HG02840 (cell line): ENCODE results near the gene WWOX.

Experiments used
- ATAC-seq: cut with Tn5 transposase; IDR thresholded peaks from one replicate; pipeline ENCODE4 v1.9.1; 2021; ENCODE audit warnings: mild to moderate bottlenecking, moderate library complexity, moderate number of reproducible peaks; ENCODE audit not compliant: unreplicated experiment, low FRiP score

Gene WWOX

DNA sequence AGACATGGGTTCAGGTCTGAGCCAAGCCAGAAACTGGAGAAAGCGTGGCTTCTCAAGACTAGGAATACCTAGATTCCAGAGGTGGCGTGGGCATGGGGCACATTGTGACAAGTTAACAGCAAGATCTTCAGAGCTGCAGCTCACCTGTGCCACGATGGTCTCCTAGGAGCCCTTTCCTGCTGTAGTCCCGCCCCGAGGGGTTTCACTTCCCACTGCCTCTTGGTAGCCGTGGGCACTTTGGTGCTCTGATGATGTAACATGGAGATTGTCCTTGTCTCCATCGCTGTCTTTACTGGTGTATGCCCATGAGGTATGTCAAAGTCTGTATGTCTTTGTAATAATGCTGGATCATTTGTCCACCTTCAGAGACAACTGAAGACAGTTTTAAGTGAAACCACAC lies 89.7 kb downstream of the WWOX start:
- no peak for ATAC-seq

- no peak for ATAC-seq
These were observed 93.5 kb downstream of the WWOX start for GRCh38 chr16:78192734-78193488.

DNA sequence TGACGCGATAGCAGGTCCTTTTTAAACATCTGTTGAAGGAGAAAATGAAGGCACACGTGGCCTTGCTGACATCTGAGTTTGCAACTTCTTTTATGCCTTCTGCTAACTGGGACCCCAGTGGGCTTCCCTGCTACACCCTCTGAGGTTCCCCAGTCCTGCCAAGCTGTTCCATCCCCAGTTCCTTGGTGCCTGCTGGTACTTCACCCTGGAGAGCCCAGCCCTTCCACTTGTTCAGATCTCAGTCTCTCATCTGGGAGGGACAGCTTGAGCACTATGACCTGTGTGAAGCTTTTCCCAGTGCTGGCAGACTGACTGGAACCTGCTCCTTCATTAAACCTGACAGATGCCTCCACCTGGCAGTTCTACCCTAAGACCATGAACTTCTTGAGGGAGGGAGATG lies 95.5 kb downstream of the WWOX start:
- ATAC-seq, result no peak

GRCh38 chr16:78195797-78196196 lies 96.3 kb downstream of the WWOX start:
- ATAC-seq, result no peak

- ATAC-seq, result no peak
These were observed 97.0 kb downstream of the WWOX start for GRCh38 chr16:78196502-78196901.

DNA sequence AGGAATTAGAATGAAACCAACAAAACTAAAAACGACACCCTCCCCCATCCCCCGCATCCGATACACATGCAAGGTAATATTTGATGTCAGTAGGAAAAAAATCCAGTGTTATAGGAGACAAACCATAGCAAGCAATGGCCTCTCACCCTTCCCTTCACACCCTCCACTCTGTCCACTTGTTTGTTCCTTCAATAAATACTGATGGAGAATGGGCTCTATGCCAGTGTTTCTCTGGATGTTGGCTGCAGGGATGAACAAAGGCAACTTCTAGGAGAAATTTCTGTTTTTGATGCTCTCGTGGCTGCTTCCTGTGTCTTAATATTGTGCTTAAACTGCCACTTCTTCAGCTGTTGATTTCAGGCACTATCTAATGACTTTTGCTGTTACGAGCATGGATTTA lies 98.8 kb downstream of the WWOX start:
- no peak for ATAC-seq

- ATAC-seq, result no peak
These were observed 100.0 kb downstream of the WWOX start for GRCh38 chr16:78199325-78200022.

DNA sequence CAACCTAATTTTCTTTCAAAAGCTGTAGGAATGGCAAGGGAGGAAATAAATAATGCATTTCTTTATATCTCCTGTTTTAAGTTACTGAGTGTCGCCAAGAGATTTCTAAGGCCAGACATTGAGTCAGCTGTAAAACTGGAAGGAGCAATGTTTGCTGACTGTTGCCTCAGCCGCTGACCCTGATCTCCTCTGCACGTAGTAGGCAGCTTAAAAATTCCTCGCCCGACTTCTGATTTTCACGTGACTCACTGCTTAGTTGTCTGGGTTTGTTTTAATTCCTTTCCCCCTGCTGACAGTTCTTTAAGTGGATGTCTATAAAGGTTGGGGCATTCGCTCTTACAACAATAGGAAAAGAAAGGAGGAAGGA lies 100.6 kb downstream of the WWOX start:
- ATAC-seq, result no peak

DNA sequence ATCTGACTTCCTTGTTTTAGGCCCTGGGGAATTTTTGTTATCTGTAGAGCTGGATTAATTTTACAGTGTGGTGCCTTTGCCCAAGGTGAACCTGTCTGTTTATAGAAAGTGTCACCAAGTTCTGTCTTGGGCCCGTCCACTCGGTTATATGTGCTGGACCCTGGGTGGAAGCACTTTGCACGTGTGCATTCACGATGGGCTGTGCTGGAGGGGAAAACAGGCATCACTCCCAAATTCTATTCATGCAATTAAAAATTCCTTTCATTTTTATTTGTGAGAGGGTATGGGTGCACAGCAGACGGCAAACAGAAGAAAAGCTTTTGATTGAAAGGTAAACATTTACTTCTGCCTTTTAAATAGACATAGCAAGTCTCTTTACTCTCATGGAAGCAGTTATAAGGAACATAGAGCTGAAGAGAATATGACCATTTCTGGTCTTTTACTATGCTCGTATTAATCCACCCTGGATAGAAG lies 101.2 kb downstream of the WWOX start:
- ATAC-seq, result no peak

- no peak for ATAC-seq
These were observed 106.1 kb downstream of the WWOX start for GRCh38 chr16:78205506-78205905.

DNA sequence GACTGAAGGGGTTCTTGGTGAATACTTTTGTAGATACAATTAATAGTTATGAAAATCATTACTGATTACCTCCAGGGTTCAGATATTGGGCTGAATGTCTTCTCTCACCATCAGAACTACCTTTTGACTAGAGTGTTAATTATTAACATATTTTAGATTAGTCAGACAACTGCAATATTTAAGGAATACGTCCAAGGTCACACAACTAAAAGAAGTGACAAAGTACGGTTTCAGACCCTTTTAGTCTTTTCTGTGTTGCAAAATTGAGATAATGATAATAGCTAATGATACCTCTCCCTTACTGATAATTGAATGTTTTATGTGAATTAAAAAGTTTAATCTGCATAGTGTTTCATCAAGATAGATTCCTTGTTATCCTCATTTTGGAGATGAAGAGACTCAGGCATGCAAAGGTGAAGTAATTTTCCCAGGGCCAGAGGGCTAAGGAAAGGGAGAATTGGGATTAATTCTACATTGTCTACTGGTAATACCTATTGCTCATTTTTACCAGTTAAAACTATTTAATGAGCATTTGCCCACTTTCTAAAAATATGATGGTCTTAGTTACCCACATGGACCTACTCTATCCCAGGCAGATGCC lies 107.3 kb downstream of the WWOX start:
- no peak for ATAC-seq

- no peak for ATAC-seq
These were observed 110.7 kb downstream of the WWOX start for GRCh38 chr16:78209951-78210661.

DNA sequence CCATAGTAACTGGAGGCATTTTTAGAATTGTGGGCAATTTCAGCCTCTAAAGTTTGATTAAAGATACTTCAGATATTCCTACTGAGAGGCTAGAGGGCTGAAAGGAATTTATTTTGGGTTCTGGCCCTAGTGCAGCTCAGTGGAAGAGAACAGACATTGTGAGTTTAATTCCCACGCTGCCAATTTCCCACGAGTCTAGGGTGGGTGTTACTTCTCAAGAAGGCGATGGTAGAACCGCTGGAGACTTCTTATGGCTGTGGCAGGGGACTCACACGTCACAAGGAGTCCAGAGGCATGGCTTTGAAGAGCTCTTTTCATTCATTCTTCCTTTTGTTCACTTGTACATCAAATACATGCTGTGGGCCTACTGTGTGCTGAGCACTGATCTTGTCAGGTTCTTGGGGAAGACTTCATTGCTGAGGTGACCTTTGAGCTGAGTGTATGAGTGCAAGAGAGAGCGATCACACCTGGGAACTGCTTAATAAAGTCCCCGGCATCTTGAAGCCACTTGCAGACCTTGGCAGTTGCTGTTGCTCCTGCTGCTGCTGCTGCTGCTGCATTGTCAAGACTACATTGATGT lies 111.7 kb downstream of the WWOX start:
- no peak for ATAC-seq

- no peak for ATAC-seq
These were observed 112.5 kb downstream of the WWOX start for GRCh38 chr16:78211946-78212345.

- ATAC-seq, result no peak
These were observed 113.2 kb downstream of the WWOX start for GRCh38 chr16:78212674-78213073.

DNA sequence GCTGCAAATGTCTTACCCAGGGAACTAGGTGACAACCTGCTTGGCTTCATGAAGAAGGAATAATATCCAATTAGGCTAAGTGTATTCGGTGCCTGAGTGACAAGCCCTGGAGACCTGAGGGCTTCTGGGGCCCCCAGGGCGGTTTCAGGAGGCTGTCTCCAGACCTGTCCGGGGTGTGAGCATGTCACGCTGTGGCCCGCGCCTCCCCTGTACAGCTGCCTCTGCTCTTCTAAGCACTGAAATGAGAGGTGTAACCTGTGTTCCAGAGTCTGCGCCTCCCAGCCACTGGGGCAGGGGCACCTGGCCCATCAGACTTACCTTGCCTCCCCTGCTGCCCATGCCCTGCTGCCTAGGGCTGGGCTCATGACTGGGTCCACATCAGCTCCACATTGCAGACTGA lies 114.3 kb downstream of the WWOX start:
- ATAC-seq, result no peak

- no peak for ATAC-seq
These were observed 115.8 kb downstream of the WWOX start for GRCh38 chr16:78215222-78215621.

- no peak for ATAC-seq
These were observed 116.8 kb downstream of the WWOX start for GRCh38 chr16:78216166-78216745.

DNA sequence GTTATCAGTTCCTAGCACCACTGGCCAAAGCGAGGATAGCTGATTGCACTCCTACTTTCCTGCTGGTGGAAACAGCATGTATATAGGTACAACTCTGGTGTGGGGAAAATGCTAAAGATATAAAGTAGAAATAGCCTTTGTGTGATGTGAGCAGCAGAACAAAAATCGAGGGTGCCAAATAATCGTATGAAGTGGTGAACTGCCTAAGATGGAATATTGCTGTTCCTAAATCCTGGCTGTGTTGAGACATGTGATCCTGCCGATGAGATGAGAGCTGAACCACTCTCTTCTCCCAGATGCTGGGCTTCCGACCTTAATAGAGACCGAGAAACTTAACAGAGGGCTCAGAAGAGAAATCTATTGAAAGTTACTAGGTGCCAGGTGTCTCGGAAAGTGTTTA lies 117.8 kb downstream of the WWOX start:
- ATAC-seq, result no peak

GRCh38 chr16:78218279-78218678 lies 118.8 kb downstream of the WWOX start:
- no peak for ATAC-seq
